Fibroblast of pulmonary artery (primary cell): Measurements from ENCODE around the gene YIPF1.

Experiments
- DNase-seq: peaks from one replicate; pipeline ENCODE4 v3.0.0-alpha.2; 2010; ENCODE audit warnings: low read depth
- H3K4me3 ChIP-seq: replicated peaks from 2 replicates; pipeline ENCODE4 v1.5.1; 2011; ENCODE audit warnings: low read depth, mild to moderate bottlenecking, control low read depth, low read length, moderate library complexity
- CTCF ChIP-seq: IDR thresholded peaks from 2 replicates; pipeline ENCODE4 v1.5.1; 2011; ENCODE audit warnings: mild to moderate bottlenecking, control low read depth, low read length, inconsistent platforms; ENCODE audit errors: missing control alignments

Gene YIPF1

DNA sequence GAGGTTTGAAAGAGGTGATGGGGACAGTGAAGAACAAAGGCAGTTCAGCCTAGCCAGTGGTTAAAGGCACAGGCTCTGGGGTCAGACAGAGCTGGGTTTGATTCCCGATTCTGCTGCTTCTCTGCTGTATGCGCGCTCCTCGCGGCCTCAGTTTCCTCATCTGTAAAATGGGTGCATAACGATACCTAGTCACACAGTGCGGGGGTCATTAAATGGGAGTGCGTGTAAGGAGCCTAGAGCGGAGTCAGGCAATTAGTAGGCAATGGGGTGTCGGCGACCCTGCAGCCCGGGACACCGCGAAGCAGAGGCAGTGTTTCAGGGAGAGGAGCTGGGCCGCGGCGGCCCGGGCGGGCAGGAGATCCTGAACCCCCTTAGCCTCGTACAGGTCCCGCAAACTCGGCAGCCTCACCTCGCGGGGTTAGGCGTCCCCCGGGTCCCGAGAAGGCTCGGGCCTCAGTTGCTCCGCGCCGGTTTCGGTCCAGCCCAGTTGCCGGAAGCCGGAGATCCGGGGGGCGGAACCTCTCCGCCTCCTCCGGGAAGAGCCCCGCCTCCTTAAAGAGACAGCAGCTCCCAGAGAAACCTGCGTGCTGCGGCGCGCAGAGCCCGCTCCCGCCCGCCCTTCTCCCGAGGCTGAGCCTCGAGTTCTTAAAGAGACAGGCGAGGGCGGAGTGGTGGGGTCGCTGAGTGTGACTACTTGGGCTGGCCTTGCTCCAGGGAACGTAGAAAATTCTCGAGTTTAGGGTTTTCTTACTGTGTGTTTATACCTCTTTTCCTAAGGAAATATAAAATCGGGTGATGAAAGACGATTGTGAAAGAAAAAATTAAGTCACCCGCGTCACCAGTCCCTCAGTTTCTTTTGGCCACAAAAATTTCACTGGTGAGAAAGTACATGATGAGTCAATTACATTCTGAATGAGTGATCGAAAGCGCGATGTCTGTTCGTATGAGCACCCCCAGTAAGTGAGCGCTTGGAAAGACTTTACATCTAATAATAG lies at the start of gene YIPF1:
Gene YIPF1 (minus strand): TSS at position 494 of the 995 bp plus-strand sequence. CDS start 860 bp downstream, outside the sequence.
- peak within 1 kb of the TSS; percentile 96 for H3K4me3 ChIP-seq
- DNase-seq: peak; percentile 87
- no peak for TF ChIP-seq CTCF

DNA sequence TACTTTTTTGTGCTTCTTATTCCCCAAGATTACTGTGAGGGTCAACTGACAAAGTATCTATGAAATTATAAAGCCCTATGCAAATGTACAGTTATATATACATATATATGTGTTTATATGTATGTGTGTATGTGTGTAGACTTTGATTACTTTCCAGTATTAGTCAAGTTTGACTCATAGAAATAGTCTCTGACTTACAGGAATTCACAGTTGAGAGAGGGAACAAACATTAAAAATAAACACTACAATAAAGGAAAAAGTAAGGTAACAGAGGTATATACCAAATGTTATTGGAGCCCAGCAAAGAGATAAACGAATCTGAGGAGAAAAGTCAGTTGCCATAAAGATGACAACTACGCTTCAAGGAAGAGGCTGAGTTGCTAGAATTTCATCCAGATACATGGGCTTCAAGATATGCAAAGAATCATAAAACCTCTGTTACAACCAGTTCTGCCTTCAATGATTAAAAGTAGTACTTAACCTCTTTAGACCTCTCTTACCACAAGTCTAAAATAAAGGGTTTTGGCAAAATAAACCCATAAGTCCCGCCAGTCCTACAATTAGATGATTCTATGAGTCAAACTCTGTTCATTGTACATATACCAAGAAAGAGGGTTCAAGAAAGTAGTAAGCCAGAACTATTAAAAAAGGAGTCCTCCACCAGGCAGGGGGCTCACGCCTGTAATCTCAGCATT lies 48.7 kb upstream of the YIPF1 start:
- DNase-seq: no peak
- no peak for TF ChIP-seq CTCF
- H3K4me3 ChIP-seq: no peak overlapping the region

- H3K4me3 ChIP-seq: no peak overlapping the region
- no peak for TF ChIP-seq CTCF
- DNase-seq: no peak
Observed at GRCh38 chr1:53936430-53936829, 46.8 kb upstream of the YIPF1 start.

- H3K4me3 ChIP-seq: no peak overlapping the region
- no peak for TF ChIP-seq CTCF
- peak; percentile 18 for DNase-seq
Observed at GRCh38 chr1:53934170-53934765, 44.7 kb upstream of the YIPF1 start.

DNA sequence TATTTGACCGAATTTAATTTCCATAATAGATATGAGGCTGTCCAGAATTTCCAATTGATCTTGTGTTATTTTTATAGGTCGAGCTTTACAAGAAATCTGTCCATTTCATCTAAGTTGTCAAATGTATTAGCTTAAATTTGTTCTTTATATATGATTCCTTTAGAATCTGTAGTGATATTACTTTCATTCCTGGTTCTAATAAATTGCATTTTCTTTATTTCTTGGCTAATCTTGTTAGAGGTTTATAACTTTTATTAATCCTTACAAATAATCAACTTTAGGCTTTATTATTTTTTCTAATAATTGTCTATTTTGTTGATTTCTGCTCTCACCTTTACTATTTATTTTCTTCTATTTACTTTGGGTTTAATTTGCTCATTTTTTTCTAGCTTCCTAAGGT lies 41.9 kb upstream of the YIPF1 start:
- TF ChIP-seq CTCF: no peak
- H3K4me3 ChIP-seq: no peak overlapping the region

DNA sequence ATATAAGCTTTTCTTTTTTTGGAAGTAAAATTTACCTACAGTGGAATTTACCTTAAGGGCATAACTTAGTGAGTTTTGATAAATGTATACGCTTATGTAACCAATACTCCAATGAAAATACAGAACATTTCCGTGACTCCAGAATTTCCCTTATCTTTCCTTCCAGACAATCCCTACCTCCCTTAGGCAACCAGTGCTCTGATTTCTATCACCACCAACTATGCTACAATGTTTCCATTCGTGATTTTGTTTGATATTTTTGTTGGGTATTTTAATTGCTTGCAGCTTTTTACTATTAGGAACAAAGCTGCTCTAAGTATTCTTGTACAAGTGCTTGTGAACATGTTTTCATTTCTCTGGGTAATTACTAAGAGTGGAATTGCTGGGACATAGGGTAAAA lies 41.3 kb upstream of the YIPF1 start:
- DNase-seq: no peak
- no peak overlapping the region for H3K4me3 ChIP-seq
- no peak for TF ChIP-seq CTCF

More for the DNA sequence above, 41.9 kb upstream of the YIPF1 start:
- no peak for DNase-seq
